ENCODE measurements around the gene ZGPAT. TPM values are rescaled to one million over a fixed set of nuclear protein-coding genes. Genes with fewer than 3 reads are reported as not detected.

Gene ZGPAT
- total and polyA plus RNA-seq, 2 of the 13 experiments (the other 11 are each of a cell fraction or from before 2014, with no cell fraction given) = 23.0 to 41.9 TPM

GRCh38 chr20:63708301-63709148 is 686 bp downstream of the ZGPAT start (continued):
- no peak for TF ChIP-seq ZNF543 (CRISPR knock-in tag; IDR thresholded peaks at IDR 0.05)
- TF ChIP-seq ZBTB37 (CRISPR knock-in tag; IDR thresholded peaks at IDR 0.05) = no peak
- no peak for TF ChIP-seq HDAC6 (IDR thresholded peaks at IDR 0.05; ENCODE audit: low read depth, low read length)
- TF ChIP-seq PHF8 (CRISPR knock-in tag; IDR thresholded peaks at IDR 0.05) = no peak
- no peak for TF ChIP-seq CBX2 (IDR thresholded peaks at IDR 0.05; ENCODE audit: low read depth, low read length)
- 0 out of 2 replicates have a peak, but pooled peaks have one; percentile 41 for TF ChIP-seq CBX2 (CRISPR knock-in tag; IDR thresholded peaks at IDR 0.05; ENCODE audit: low read depth)
- TF ChIP-seq HMG20B (CRISPR knock-in tag; conservative IDR thresholded peaks at IDR 0.05) = 0 out of 2 replicates have a peak, but pooled peaks have one; percentile 27
- TF ChIP-seq ZFP62 (CRISPR knock-in tag; IDR thresholded peaks at IDR 0.05) = 0 out of 2 replicates have a peak, but pooled peaks have one; percentile 22
- no peak for TF ChIP-seq CEBPG (CRISPR knock-in tag; IDR thresholded peaks at IDR 0.05)
- no peak for TF ChIP-seq ETV6 (CRISPR knock-in tag; conservative IDR thresholded peaks at IDR 0.05)
- no peak for TF ChIP-seq ZFP36L1 (CRISPR knock-in tag; IDR thresholded peaks at IDR 0.05)
- TF ChIP-seq ZNF740 (CRISPR knock-in tag; IDR thresholded peaks at IDR 0.05) = no peak
- TF ChIP-seq ZFP41 (CRISPR knock-in tag; IDR thresholded peaks at IDR 0.05; ENCODE audit: borderline replicate concordance) = no peak
- no peak for TF ChIP-seq DPF2 (CRISPR knock-in tag; IDR thresholded peaks at IDR 0.05; ENCODE audit: borderline replicate concordance, low read depth)
- no peak for TF ChIP-seq FOXP1 (IDR thresholded peaks at IDR 0.05)
- no peak for TF ChIP-seq FOXP1 (CRISPR knock-in tag; IDR thresholded peaks at IDR 0.05)
- TF ChIP-seq MAX (IDR thresholded peaks at IDR 0.05) = no peak
- TF ChIP-seq ZNF460 (CRISPR knock-in tag; IDR thresholded peaks at IDR 0.05; ENCODE audit: borderline replicate concordance) = no peak
- TF ChIP-seq LBX2 (CRISPR knock-in tag; IDR thresholded peaks at IDR 0.05; ENCODE audit: borderline replicate concordance) = peak; percentile 87
- TF ChIP-seq RFX1 (IDR thresholded peaks at IDR 0.05) = no peak
- no peak for TF ChIP-seq ZNF800 (CRISPR knock-in tag; IDR thresholded peaks at IDR 0.05)
- no peak for TF ChIP-seq FLYWCH1 (CRISPR knock-in tag; IDR thresholded peaks at IDR 0.05)
- TF ChIP-seq ZBTB20 (CRISPR knock-in tag; IDR thresholded peaks at IDR 0.05; ENCODE audit: borderline replicate concordance, low read depth) = 0 out of 2 replicates have a peak, but pooled peaks have one; percentile 34
- TF ChIP-seq HNF4G (IDR thresholded peaks at IDR 0.05; ENCODE audit: borderline replicate concordance, low read depth, low read length) = no peak
- no peak for TF ChIP-seq HNF4G (CRISPR knock-in tag; IDR thresholded peaks at IDR 0.05; ENCODE audit: borderline replicate concordance, low read depth)
- peak; percentile 30 for TF ChIP-seq CTCF (CRISPR knock-in tag; IDR thresholded peaks at IDR 0.05)
